RKO (cell line): Measurements from ENCODE around the gene FAM168A.

Source experiments
- DNase-seq: peaks from one replicate; pipeline ENCODE4 v3.0.0-alpha.2; 2016; ENCODE audit warnings: low spot score

FAM168A gene

GRCh38 chr11:73401217-73401923, 196.5 kb downstream of the FAM168A start:
- DNase-seq: no peak

- DNase-seq: no peak
These were observed 197.6 kb downstream of the FAM168A start for GRCh38 chr11:73400293-73400692.

GRCh38 chr11:73399636-73400035, 198.3 kb downstream of the FAM168A start:
- no peak for DNase-seq

- DNase-seq: no peak
These were observed 198.7 kb downstream of the FAM168A start for GRCh38 chr11:73399159-73399590.

GRCh38 chr11:73398721-73399120, 199.2 kb downstream of the FAM168A start:
- DNase-seq: no peak

GRCh38 chr11:73398132-73398526, 199.8 kb downstream of the FAM168A start:
- DNase-seq: no peak

GRCh38 chr11:73397468-73398131, 200.3 kb downstream of the FAM168A start:
- DNase-seq: no peak

GRCh38 chr11:73396985-73397384, 200.9 kb downstream of the FAM168A start:
- DNase-seq: no peak

- no peak for DNase-seq
These were observed 201.5 kb downstream of the FAM168A start for GRCh38 chr11:73396251-73396930.

- no peak for DNase-seq
These were observed 202.4 kb downstream of the FAM168A start for GRCh38 chr11:73395297-73396208.

GRCh38 chr11:73394416-73395296, 203.3 kb downstream of the FAM168A start:
- DNase-seq: no peak

- DNase-seq: peak; percentile 74
These were observed 204.2 kb downstream of the FAM168A start for GRCh38 chr11:73393479-73394415.

- DNase-seq: no peak
These were observed 204.9 kb downstream of the FAM168A start for GRCh38 chr11:73393011-73393380.

GRCh38 chr11:73392108-73393010, 205.6 kb downstream of the FAM168A start:
- no peak for DNase-seq

GRCh38 chr11:73391665-73392064, 206.2 kb downstream of the FAM168A start:
- DNase-seq: no peak

- DNase-seq: no peak
These were observed 207.0 kb downstream of the FAM168A start for GRCh38 chr11:73390601-73391565.

GRCh38 chr11:73389916-73390315, 208.0 kb downstream of the FAM168A start:
- DNase-seq: no peak

- no peak for DNase-seq
These were observed 208.8 kb downstream of the FAM168A start for GRCh38 chr11:73389134-73389525.
